Fibroblast of lung (primary cell): ENCODE measurements around the gene SCLT1. TPM values are rescaled to one million over a fixed set of nuclear protein-coding genes. Genes with fewer than 3 reads are reported as not detected.
"Not testable (repeated sequence)": the region's sequence is repeated elsewhere in the genome, so short reads cannot be mapped to it uniquely, and the experiment has no call there.

Experiments
- DNase-seq, 2 donors: peaks; one replicate each; pipeline versions ENCODE4 v3.0.0 to v3.0.0-alpha.2; 2010; ENCODE audit warnings: low read depth in 2 of 2
- H2AFZ ChIP-seq: 2 replicates; pipeline ENCODE4 v1.5.1; 2012; ENCODE audit warnings: low read length, control low read depth, inconsistent platforms
- H3K27ac ChIP-seq: 2 replicates; pipeline ENCODE4 v1.5.1; 2011; ENCODE audit warnings: low read length, control low read depth; ENCODE audit not compliant: insufficient read depth
- H3K27me3 ChIP-seq: 2 replicates; pipeline ENCODE4 v1.5.1; 2011; ENCODE audit warnings: mild to moderate bottlenecking, low read length; ENCODE audit not compliant: control insufficient read depth, insufficient read depth
- H3K36me3 ChIP-seq: 2 replicates; pipeline ENCODE4 v1.5.1; 2011; ENCODE audit warnings: low read length; ENCODE audit not compliant: control insufficient read depth, insufficient read depth
- H3K4me1 ChIP-seq: 2 replicates; pipeline ENCODE4 v1.5.1; 2011; ENCODE audit warnings: low read length; ENCODE audit not compliant: control insufficient read depth, insufficient read depth; ENCODE audit errors: extremely low read depth
- H3K4me2 ChIP-seq: 2 replicates; pipeline ENCODE4 v1.5.1; 2011; ENCODE audit warnings: low read length, control low read depth; ENCODE audit not compliant: insufficient read depth; ENCODE audit errors: extremely low read depth
- H3K4me3 ChIP-seq, 4 experiments: fragments of 200-600 bp in 1 of 4; sonication (generic) in 1 of 4; replicated peaks in 1 of 4; 2 replicates each; pipeline ENCODE4 v1.5.1; 2011 to 2016; ENCODE audit warnings: low read length in 4 of 4, low read depth in 3 of 4, mild to moderate bottlenecking in 3 of 4, control low read depth in 2 of 4, inconsistent platforms in 1 of 4, mixed read lengths in 1 of 4; ENCODE audit not compliant: insufficient read depth in 1 of 4; ENCODE audit errors: control extremely low read depth in 1 of 4
- H3K79me2 ChIP-seq: 2 replicates; pipeline ENCODE4 v1.5.1; 2012; ENCODE audit warnings: mild to moderate bottlenecking, low read length, inconsistent platforms; ENCODE audit not compliant: control insufficient read depth, insufficient read depth
- H3K9ac ChIP-seq: 2 replicates; pipeline ENCODE4 v1.5.1; 2011; ENCODE audit warnings: mild to moderate bottlenecking, low read length, control low read depth; ENCODE audit not compliant: insufficient read depth
- H3K9me3 ChIP-seq: 2 replicates; pipeline ENCODE4 v1.5.1; 2012; ENCODE audit warnings: low read depth, low read length; ENCODE audit not compliant: control insufficient read depth, insufficient read depth
- H4K20me1 ChIP-seq: 2 replicates; pipeline ENCODE4 v1.5.1; 2011; ENCODE audit warnings: low read length; ENCODE audit not compliant: control insufficient read depth, insufficient read depth; ENCODE audit errors: extremely low read depth
- EZH2 ChIP-seq: IDR thresholded peaks from 2 replicates; pipeline ENCODE4 v1.5.1; 2012; ENCODE audit warnings: low read length, control low read depth, mild to moderate bottlenecking; ENCODE audit errors: missing control alignments
- polyA plus RNA-seq, 2 donors: library from polyadenylated mRNA; depleted of rRNA in 1 of 2; stranded (reverse) in 1 of 2; unstranded in 1 of 2; fragments of >200 nt; gene quantifications; 2 replicates each; pipeline ENCODE4 v1.2.1, GENCODE V29; 2011 to 2012; ENCODE audit warnings: missing spikeins in 1 of 2
- total RNA-seq: library from RNA; depleted of rRNA; stranded (reverse); fragments of >200 nt; gene quantifications from 2 replicates; pipeline ENCODE4 v1.2.1, GENCODE V29; 2014
- TF ChIP-seq, protein P1 (sequence below), 2 donors: IDR thresholded peaks in 1 of 2; conservative IDR thresholded peaks in 1 of 2; 1 replicate in 1 of 2; 2 replicates in 1 of 2; pipeline ENCODE4 v1.5.1; 2011 to 2012; ENCODE audit warnings: low read length in 2 of 2, control low read depth in 1 of 2, inconsistent platforms in 1 of 2, low read depth in 1 of 2, mild to moderate bottlenecking in 1 of 2

SCLT1 gene
- total and polyA plus RNA-seq, 2 donors (not counting 1 experiment from before 2014, with no cell fraction given): 8.8 to 16.2 TPM

DNA sequence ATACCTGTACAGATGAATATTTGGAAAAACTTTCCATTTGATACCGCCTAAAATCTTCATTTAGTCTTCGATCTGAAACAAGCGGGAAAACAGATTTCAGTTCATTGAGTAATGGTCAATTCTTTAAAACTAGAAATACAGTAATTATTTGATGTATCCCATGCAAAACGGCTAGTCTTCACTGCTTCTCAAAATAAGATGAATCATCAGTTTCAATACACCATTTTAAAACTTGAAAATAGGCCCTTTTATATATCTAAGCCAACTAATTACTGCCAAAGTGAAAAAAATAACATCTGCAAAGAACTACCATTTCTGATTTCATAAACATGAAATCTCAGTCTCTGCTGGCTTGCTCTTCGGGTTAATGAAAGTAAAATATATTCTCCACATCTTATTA, 11.0 kb downstream of the SCLT1 start:
- Histone ChIP-seq H4K20me1 (no peaks in the 10 kb centered on the region), H3K36me3 (peaks cover 1% of the 10 kb centered on the region), H2AFZ (no peak overlapping the region), H3K79me2 (peaks cover 28% of the 10 kb centered on the region), H3K27me3 (no peaks in the 10 kb centered on the region), H3K4me1 (no peaks in the 10 kb centered on the region), H3K9ac (no peak overlapping the region), H3K9me3 (no peaks in the 10 kb centered on the region), H3K4me3 (no peak overlapping the region), H3K27ac (no peak overlapping the region), H3K4me2 (no peak overlapping the region)
- no peak for DNase-seq
- TF ChIP-seq EZH2: no peak
- TF ChIP-seq, protein P1, sequence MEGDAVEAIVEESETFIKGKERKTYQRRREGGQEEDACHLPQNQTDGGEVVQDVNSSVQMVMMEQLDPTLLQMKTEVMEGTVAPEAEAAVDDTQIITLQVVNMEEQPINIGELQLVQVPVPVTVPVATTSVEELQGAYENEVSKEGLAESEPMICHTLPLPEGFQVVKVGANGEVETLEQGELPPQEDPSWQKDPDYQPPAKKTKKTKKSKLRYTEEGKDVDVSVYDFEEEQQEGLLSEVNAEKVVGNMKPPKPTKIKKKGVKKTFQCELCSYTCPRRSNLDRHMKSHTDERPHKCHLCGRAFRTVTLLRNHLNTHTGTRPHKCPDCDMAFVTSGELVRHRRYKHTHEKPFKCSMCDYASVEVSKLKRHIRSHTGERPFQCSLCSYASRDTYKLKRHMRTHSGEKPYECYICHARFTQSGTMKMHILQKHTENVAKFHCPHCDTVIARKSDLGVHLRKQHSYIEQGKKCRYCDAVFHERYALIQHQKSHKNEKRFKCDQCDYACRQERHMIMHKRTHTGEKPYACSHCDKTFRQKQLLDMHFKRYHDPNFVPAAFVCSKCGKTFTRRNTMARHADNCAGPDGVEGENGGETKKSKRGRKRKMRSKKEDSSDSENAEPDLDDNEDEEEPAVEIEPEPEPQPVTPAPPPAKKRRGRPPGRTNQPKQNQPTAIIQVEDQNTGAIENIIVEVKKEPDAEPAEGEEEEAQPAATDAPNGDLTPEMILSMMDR (conservative IDR thresholded peaks at IDR 0.05 in 1 of 2, IDR thresholded peaks at IDR 0.05 in 1 of 2; ENCODE audit: low read depth in 1 of 2, low read length in 2 of 2): no peak

DNA sequence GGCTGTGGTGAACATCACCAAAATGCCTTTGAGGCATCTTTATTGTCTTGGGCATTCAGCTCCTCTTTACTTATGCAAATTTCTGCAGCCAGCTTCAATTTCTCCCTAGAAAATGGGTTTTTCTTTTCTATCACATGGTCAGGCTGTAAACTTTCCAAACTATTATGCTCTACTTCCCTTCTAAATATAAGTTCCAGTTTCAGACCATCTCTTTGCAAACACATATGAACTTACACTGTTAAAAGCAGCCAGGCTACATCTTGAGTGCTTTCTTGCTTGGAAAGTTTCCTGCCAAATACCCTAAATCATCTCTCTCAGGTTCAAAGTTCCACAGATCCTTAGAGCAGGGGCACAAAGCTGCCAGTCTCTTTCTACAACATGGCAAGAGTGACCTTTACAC, 13.2 kb downstream of the SCLT1 start:
- Histone ChIP-seq H3K4me2 (no peak overlapping the region), H3K36me3 (peaks cover 1% of the 10 kb centered on the region), H3K79me2 (peaks cover 14% of the 10 kb centered on the region), H3K27ac (no peak overlapping the region), H3K4me1 (no peaks in the 10 kb centered on the region), H2AFZ (no peak overlapping the region), H3K4me3 (no peak overlapping the region), H3K9ac (no peak overlapping the region), H4K20me1 (no peaks in the 10 kb centered on the region), H3K9me3 (no peaks in the 10 kb centered on the region), H3K27me3 (no peaks in the 10 kb centered on the region)
- DNase-seq: no peak
- no peak for TF ChIP-seq EZH2
- TF ChIP-seq, protein P1 (conservative IDR thresholded peaks at IDR 0.05 in 1 of 2, IDR thresholded peaks at IDR 0.05 in 1 of 2; ENCODE audit: low read depth in 1 of 2, low read length in 2 of 2): no peak

DNA sequence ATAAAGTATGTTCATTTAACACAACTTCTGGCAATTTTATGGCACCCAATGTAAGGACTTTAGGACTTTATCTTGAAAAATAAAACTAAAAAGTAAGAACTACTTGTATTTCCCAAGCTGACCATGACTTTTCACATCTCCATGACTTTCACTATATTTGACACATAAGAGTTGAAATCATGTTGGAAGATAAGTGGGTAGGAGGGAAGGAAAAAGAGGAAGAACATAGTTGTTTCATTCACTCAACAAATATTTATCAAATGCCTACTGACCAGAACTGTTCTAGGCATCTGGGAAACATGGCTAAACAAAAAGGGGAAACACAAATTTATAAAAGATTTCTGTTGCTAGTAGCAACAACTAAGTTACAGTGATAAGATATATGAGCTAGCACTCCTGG, 16.0 kb downstream of the SCLT1 start:
- Histone ChIP-seq H3K27me3 (no peaks in the 10 kb centered on the region), H3K4me2 (no peak overlapping the region), H2AFZ (no peak overlapping the region), H3K4me3 (no peak overlapping the region), H3K36me3 (peaks cover 1% of the 10 kb centered on the region), H4K20me1 (no peaks in the 10 kb centered on the region), H3K27ac (no peak overlapping the region), H3K9me3 (no peaks in the 10 kb centered on the region), H3K4me1 (no peaks in the 10 kb centered on the region), H3K9ac (no peak overlapping the region), H3K79me2 (no peaks in the 10 kb centered on the region)
- no peak for DNase-seq
- TF ChIP-seq, protein P1 (conservative IDR thresholded peaks at IDR 0.05 in 1 of 2, IDR thresholded peaks at IDR 0.05 in 1 of 2; ENCODE audit: low read depth in 1 of 2, low read length in 2 of 2): no peak
- TF ChIP-seq EZH2: no peak

DNA sequence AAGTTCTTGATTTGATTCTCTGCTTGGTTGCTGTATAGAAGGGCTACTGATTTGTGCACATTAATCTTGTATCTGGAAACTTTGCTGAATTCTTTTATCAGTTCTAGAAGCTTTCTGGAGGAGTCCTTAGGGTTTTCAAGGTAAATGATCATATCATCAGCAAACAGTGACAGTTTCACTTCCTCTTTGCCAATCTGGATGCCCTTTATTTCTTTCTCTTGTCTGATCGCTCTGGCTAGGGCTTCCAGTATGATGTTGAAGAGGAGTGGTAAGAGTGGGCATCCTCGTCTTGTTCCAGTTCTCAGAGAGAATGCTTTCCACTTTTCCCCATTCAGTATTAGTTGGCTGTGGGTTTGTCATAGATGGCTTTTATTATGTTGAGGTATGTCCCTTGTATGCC, 23.8 kb downstream of the SCLT1 start:
- H3K4me2 ChIP-seq, H3K9ac ChIP-seq, H3K36me3 ChIP-seq, H3K27ac ChIP-seq, H3K4me3 ChIP-seq, H3K79me2 ChIP-seq, H2AFZ ChIP-seq, DNase-seq, H3K9me3 ChIP-seq, H3K4me1 ChIP-seq, H4K20me1 ChIP-seq, H3K27me3 ChIP-seq: not testable (repeated sequence)
